Measurements from ENCODE around the gene USP25.
A peak's percentile ranks its signal among the peaks of the same experiment; 100 is the strongest.

The USP25 gene

DNA sequence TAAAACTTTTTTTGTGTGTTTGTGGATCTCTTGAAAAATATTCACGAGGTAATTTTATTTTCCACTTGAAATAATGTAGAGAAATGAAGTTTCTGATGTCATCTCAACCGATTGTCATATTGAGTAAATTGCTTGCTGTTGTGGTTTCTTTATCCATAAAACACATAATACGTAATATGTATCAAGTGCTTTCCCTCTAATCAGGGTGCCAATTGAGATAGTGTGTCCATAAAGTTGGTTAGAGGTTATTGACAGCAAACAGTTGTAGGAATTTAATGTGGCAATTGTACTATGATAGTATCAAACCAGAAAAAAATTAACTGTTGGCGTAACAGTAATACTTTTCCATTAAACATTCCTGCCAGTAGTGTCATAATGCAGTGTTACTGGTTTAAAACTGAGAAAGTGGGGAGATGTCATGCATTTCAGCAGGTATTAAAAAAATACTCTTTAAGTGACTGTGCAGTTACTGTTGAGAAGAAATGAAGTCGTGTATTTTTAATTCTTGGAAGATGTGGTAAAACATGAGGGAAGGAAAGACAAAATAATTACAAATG lies 38.3 kb downstream of the USP25 start:
- no peak for DNase-seq

DNA sequence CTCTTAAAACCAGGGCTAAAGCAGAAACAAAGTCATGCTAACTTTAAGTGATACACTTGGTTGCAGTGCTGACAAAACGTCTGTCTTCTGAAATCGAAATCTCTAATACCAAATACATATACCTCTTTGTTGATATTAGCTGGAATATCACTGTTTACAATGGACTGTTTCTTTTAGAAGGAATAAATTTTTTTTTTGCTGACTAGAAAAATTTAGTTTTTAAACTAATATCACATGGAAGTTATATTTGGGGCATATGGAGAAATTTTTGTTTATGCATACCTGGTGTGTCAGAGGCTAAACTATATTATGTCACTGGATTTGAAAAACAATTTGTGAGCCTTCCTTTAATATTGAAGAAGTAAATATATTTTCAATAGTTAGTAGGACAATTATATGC lies 39.1 kb downstream of the USP25 start:
- no peak for DNase-seq

DNA sequence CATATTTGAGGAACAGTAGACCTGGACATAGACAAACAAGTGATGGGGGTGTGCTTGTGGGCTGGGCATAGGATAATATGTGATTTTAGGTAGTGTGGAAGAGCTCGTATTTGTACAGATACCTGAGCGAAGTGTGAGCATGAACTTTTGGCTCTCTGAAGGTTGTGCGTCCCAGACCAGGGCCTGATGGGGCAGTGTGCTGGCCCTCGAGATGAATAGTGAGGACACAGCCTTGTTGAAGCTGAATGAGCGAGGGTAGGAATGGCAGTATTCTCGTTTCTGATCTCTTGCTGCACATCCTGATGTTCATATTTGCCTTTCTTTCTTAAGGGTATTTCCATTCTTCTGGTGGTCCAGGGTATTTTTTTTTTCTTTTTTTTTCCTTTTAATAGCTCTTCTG lies 41.5 kb downstream of the USP25 start:
- DNase-seq = no peak

DNA sequence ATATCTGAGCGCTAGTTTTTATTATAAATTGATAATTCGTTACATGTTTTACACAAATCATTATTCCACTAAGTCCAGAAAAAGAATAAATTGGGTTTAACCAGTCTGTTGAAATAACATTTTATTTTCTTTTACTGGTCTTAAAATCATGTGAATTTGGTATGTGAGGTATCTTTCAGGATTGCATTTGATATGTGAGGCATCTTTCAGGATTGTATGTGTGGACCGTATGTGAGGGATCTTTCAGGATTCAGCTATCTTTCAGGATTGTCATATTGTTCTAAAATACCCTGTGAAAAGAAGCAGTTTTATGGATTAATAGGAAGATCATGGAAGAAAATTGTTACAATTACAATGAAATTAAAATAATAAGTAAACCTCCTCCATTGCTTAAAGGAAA lies 42.9 kb downstream of the USP25 start:
- DNase-seq = no peak

DNA sequence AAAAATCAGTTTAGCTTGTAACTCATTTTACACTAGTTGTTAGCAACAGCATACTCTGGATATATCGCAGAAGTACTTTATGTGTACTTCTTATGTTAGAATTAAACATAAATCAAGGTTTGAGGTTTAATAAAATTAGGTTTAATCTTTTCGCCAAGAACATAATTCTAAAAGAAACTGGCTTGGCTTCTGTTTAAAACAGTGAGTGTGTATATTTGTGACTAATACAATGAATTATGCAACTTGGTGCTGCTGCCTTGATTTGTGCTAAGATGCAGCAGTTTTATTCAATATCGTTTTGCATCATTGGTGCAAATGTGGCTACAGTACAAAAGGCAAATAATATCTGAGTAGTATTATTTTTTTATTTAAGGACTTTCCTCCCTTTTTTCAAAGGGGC lies 44.8 kb downstream of the USP25 start:
- no peak for DNase-seq

DNA sequence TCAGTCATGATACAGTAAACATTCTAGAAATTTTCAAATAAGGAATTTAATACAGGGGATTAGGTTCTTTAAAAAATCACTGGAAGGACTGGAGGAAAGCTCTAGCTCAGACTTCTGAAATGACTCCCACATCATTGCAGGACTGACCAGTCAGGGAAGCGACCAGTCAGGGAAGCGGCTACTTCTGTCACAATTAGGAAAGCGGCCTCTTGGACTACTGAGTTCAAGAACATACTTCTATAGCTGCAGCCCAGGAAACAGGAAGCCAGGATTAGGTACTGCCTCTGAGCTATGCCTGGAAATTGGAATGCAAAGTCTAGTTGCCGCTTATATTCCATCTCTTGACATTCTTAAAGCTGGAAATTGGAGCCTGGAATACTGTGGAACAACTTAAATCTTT lies 45.5 kb downstream of the USP25 start:
- DNase-seq = no peak

DNA sequence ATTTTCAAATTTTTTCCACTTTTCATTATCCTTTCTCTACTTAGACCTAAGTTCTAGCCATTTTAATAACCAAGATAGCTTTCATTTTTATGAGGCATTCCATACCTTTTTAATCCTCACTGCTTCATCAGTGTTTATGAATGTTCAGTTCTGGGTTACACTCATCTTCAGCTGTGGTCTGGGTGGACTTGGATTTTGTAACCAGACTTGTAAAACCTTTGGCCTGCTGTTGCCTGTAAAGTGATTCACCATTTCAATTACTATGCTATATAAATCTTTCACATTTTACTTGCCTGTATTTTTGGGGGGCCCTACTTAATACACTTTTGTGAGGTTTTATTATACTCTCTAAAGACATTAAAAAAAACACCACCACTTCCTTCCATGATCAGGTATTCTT lies 46.2 kb downstream of the USP25 start:
- DNase-seq = no peak

DNA sequence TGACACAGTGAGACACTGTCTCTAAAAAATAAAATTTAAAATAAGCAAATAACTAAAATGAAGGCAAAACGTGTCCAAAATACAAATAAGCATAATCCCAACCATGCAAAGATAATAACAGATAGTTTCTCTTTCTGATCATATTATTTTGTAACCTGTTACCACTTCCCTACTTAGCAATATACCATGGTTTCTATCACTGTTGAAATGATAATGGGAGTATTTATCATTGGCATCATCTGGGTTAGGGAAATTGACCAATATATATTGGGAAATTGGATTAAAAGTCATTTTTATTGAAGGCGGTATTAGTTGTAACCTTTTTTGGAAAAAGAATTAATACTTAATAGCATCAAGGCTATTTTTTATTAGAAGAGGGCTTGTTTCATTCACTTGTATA lies 47.0 kb downstream of the USP25 start:
- no peak for DNase-seq

DNA sequence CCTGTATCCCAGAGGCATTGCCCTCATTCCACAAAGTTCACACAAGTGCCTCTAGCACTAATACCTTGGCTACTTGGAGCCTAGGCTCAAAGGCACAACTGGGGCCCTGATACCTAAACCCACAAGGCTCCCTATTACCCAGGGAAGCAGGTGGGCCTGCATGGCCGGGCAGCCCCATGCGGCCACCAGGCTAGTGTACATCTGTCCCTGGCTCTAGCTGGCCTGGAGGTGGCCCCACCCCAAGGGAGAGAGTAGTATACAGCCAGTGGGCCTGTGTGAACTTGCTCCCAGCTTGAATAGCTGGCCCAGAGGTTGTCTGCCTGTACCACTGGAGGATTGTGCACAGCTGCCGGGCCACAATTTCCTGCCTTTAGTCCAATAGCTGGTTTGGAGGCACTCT lies 52.2 kb downstream of the USP25 start:
- no peak for DNase-seq

DNA sequence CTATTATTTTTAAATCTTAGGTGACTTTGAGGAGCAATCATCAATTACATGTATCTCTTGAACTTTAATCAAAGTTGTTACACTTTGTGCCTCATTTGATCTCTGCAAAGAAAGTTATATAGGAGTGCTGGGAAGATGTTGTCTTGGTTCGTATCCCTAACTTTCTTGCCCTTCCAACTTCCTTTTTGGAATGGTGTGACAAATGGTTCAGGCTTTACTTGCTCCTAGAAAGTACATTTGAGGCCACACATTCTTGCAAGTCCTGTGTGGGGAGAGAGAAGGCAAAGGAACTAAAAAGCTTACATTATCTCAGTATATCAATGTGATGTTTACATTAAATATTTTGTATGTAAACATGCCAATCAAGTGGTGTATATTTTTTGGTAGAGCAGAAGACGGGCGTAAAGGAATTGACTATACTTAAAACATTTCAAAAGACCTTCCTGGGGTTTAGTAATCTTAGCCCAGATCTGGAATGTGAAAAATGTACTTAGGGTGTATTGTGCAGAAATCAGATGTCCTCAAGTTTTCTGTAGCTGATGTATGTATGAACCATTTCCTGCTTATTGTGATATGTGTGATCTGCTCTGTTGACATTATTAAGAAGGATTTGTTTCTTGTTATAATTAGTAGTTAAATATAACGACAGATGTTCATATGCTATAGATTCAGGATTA lies 59.2 kb downstream of the USP25 start:
- DNase-seq = no peak

DNA sequence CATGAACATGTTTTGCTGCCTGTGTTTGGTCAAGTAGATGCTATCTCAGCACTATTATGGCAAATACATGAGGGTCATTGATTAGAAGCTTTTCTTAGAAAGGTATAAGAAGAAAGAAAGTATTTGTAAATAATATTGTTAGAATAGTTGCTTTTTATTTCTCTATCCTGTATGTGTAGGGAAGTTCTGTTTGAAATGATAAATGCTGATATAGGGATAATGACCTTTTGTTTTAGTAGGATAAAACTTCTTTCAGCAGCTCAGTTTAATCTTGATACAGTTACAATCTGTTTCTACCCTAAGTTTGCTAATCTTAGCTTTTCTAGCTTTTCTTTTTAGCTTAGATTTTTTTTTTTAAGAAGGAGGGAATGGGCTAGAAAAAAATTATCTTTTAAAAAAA lies 63.3 kb downstream of the USP25 start:
- no peak for DNase-seq

DNA sequence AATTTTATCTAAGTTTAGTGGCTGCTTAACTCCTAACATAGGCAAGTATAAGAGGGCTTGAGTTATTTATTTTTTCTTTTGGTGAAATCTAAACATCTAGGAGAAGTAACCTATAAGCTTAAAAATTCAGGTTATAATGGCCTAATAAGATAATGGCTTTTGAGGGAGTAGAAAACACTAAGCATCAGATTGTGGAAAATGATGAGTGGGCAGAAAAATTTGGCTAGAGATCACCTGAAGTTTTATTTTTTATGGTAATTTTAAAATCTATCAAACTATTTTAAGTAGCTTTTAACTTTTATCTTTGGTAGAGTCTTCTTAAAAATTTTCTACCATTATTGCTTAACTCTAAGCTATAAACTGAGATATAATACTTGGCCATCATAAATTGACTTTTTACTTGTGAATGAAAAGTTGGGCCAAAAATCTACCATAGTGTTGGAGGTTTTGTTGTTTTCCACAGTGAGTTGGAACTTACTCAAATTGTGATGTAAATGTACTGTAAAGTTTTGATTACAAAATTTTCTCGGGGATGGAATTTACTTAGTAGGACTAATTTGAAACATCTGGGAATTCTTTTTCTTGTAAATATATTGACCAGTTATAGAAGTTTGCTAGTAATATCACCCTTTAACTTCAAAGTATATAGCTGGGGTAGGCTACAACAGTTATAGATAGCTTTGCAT lies 63.9 kb downstream of the USP25 start:
- no peak for DNase-seq

DNA sequence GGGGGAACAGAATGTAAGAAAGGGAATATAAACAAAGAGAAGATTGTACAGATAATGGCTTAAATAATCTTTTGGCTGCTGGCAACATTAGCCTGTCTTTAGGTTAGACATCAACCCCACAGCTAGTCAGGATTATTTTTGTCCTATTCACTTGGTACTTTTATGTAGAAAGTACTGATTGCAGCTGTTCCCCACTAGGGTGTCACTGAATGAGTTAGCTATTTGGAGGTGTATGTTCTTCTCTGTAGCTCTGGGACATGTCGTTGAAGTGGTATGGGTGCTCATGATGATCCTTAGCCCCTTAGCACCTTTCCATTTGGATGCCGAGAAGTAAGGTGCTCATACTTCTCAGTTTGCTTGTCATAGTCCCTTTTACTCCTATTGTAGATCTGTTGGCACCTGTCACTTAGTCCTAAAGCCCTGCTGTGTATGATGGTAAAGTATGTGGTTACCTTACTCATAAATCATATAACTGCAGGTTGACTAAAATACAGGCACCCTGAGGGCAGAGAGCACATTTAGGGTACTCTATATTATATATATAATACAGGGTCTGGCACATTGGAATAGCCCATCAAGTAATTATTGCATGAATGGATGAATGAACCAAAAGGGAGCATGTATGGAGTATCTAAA lies 64.6 kb downstream of the USP25 start:
- no peak for DNase-seq

DNA sequence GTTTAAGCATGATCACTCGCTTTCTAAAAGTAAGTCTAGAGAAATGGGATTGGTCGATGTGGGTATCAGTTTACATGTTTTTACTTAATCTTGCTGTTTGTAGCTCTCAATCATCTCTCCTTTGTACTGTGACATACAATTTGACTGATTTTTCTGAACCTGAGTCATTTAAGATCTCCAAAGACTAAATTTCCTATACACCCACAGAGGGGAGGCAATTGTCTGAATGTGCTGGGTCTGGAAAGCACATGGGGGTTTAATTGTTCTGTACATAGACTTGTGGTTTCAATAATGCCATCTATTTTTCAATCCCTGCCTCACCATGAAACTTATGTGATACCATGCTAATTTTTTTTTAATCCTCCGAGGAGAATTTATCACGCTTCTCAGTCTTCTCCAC lies 65.8 kb downstream of the USP25 start:
- DNase-seq = no peak

DNA sequence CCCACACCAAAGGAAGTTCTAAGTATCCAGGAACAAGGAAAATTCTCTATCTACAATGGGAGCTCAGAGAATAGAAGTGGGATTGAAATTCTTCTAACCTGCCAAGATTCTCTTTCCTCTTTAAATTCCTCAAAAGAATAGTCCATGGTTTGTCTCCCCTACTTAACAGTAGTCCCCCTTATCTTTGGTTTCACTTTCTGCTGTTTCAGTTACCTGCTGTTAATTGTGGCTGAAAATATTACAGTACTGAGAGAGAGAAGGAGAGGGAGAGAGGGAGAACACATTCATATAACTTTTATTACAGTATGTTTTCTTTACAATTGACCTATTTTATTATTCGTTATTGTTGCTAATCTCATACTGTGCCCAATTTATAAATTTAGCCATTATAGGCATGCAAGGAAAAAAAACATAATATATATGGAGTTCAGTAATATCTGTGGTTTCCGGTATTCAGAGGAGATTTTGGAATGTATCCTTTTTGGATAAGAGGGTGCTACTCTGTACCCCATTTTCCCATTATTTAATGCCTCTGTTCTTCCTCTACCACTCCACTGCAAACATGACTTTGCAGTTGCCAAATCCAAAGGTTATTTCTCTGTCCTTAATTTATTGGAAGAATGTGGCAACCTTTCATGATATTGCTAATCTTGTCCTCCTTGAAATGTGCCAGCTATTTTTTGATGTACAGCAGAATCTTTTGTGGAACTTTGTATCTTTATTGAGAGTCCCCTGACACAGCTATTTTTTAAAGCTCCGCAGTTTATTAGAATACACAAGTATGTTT lies 68.0 kb downstream of the USP25 start:
- DNase-seq = no peak

DNA sequence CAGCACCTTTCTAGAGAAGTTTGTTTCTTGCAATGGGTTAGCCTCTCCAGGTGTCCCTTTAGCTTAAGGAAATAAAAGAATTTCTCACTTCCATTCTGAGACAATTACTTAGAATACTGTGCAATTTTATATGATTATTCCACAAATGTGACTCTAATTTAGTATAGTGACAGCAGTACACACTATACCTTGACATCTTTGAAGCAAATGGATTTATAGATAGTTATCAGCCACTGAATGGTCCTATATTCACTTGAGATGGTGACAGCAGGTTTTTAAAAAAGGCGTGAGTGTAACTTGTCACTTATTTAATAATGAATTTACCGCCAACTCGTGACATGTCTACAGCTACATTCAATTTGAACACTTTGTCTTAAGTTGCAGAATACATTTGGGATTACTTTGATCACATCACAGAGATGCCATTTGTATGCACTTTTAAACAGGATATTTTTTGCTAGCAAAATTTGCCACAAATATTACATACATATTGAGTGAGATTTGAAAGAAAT lies 71.6 kb downstream of the USP25 start:
- DNase-seq = no peak

DNA sequence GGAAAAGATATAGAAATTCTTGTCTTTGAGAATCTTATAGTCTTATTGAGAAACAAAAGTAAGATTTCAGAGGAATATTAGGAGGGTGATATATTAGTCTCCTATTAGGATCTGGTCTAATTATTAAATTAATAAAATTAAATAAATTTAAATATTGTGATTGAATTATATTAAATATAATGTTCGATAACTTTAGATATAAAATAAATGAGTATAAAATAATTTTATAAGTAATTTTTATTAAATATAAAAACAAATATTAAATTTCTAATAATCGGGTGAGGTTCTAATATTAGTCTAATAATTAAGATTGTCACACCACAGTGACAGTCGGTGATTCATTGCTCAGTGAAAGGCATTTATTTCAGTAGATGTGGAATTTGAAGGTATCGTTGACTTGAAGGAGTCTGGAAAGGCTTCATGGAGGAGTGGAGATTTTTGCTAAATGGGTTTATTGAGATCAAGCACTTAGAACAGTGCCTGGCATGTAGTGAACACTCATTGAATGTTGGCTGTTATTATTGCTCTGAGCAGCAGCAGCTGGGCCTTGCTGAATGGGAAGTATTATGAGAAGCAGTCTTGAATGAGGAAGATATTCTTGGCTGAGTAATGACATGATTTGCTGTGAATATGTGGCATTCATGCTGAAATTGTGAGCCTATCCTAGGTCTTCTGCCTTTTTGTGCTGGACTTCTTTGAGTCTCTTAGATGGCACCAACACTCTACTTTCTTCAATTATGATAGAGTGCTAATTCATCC lies 74.6 kb downstream of the USP25 start:
- DNase-seq = no peak

DNA sequence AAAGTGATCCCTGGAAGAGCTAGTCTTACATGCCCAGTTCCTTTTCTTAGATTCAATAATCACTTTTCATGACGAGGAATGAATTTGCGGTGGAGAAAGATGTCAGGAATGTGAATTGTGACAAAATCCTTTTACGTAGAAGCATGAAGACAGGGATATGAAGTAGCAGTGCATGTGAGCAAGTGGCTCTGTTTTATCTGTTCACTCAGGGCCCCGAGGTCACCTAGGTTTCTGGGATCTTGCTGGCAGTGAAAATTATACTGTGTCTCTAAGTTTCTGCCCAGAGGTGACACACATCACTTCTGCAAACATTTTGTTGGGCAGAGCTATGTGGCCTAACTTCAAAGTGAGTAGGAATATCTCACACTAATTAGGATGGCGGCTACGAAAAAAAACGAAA lies 79.3 kb downstream of the USP25 start:
- DNase-seq = no peak

DNA sequence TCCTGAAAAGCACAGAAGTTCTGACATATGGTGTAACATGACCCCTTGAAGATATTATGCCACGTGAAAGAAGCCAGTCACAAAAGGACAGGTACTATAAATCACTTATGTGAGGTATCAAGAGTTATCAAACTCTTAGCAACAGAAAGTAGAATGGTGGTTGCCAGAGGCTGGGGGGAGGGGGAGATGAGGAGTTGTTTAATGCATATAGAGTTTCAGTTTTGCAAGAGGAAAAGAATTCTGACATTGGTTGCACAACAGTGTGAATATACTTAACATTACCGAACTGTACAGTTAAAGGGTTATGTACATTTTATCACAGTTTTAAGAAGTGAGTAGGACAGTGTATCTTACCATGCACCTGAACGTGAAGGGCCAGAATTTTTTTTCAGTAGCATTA lies 80.0 kb downstream of the USP25 start:
- DNase-seq = peak; percentile 28

DNA sequence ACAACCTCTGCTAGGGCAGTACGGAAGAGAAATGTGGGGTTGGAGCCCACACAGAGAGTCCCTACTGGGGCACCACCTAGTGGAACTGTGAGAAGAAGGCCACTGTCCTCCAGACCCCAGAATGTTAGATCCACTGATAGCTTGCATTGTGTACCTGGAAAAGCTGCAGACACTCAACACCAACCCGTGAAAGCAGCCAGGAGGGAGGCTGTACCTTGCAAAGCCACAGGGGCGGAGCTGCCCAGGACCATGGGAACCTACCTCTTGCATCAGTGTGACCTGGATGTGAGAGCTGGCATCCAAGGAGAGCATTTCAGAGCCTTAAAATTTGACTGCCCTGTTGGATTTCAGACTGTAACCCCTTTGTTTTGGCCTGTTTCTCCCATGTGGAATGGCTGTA lies 85.5 kb downstream of the USP25 start:
- DNase-seq = no peak

DNA sequence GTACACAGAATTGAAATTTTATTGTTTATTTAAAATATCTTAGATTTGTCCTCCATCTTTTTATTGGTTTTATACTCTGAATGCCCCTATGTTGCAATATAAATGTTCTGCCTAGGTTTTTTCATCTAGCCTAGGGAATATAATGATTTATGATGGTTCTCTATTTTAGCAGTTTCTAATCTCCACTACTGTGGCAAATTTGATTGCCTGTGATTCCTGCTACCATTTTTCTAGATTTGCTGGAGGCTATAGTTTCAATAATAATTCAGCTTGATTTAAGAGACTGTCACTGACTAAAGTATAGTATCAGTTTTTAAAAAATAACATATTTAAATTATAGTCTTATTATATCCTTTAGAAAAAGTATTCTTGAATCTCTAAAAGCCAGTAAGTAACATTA lies 90.5 kb downstream of the USP25 start:
- DNase-seq = no peak

DNA sequence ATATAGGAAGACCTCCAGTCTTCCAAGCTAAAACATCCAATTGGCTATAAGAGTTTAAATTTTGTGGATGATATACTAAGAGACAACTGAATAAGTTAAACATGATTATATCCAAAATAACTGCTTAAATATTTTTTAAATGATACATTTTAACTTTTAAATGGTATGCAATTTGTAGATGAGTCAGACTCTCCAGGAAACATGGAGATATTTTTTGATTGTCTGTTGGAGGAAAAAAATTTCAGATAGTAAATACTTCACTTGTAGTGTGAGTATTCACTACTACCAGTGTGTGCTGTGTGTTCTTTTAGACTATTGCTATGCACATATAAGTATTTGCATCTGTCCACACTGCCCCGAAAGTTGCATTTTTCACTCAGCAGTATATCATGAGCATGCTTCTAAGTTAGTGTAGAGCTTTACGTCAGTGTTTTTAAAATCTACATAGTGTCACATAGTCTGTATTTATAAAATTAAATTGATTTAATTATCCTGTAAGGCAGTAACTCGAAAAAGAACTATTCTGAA lies 91.1 kb downstream of the USP25 start:
- no peak for DNase-seq

Measured in NCI-H1092 treated with DMSO at 0.1 percent for 48 hours (cell line).